Endothelial cell of umbilical vein (primary cell): ENCODE results near the gene BAG5. TPM values are rescaled to one million over a fixed set of nuclear protein-coding genes. Genes with fewer than 3 reads are reported as not detected.

Experiments
- BruUV-seq: library from RNA; stranded (reverse); fragments of 400-500 nt; replicated peaks from 2 replicates; lab custom pipeline; 2021; lab: Mats Ljungman, UMichigan
- CTCF ChIA-PET: fragments of 300-600, 350-600 bp; sonication (Branson Sonifier 250); formaldehyde crosslinking; loops from one replicate; lab custom pipeline; 2021; ENCODE audit warnings: antibody characterized with exemption, inconsistent platforms; lab: Charles Lee
- POLR2A ChIA-PET: fragments of 300-600, 350-600 bp; sonication (Branson Sonifier 250); formaldehyde crosslinking; loops from one replicate; lab custom pipeline; 2021; ENCODE audit warnings: antibody characterized with exemption, inconsistent platforms; lab: Charles Lee
- DNase-seq: peaks from one replicate; pipeline ENCODE4 v3.0.0-alpha.2; 2011; ENCODE audit warnings: low read depth, low spot score
- FAIRE-seq: peaks from 2 replicates; lab custom pipeline; 2011; peaks lifted over from hg19 to GRCh38; lab: Jason Lieb, UNC
- H2AFZ ChIP-seq: 2 replicates; pipeline ENCODE4 v1.6.0; 2012; ENCODE audit warnings: low read depth, low read length, control low read depth, inconsistent platforms
- H3K27ac ChIP-seq: 2 replicates; pipeline ENCODE4 v1.5.1; 2011; ENCODE audit warnings: low read depth, mild to moderate bottlenecking, control low read depth, low read length, moderate library complexity; ENCODE audit not compliant: insufficient read depth
- H3K27me3 ChIP-seq, 2 experiments: 2 replicates each; pipeline versions ENCODE4 v1.6.0 to v1.6.1; 2011; ENCODE audit warnings: low read length in 2 of 2, mixed read lengths in 1 of 2; ENCODE audit not compliant: control insufficient read depth in 2 of 2, insufficient read depth in 2 of 2
- H3K36me3 ChIP-seq, 2 experiments: 2 replicates in 1 of 2; 3 replicates in 1 of 2; pipeline ENCODE4 v1.5.1; 2011; ENCODE audit warnings: low read length in 2 of 2, mild to moderate bottlenecking in 1 of 2, moderate library complexity in 1 of 2; ENCODE audit not compliant: control insufficient read depth in 2 of 2, insufficient read depth in 2 of 2; ENCODE audit errors: extremely low read depth in 1 of 2
- H3K4me1 ChIP-seq: 3 replicates; pipeline ENCODE4 v1.5.1; 2011; ENCODE audit warnings: mild to moderate bottlenecking, low read length; ENCODE audit not compliant: control insufficient read depth, insufficient read depth; ENCODE audit errors: extremely low read depth
- H3K4me2 ChIP-seq: 2 replicates; pipeline ENCODE4 v1.6.1; 2011; ENCODE audit warnings: low read length, control low read depth, mixed read lengths; ENCODE audit not compliant: insufficient read depth
- H3K4me3 ChIP-seq, 3 experiments: fragments of 200-600 bp in 1 of 3; sonication (generic), shearing (Covaris generic) in 1 of 3; replicated peaks in 1 of 3; 2 replicates each; pipeline ENCODE4 v1.5.1; 2011 to 2016; ENCODE audit warnings: control low read depth in 3 of 3, low read length in 3 of 3, mild to moderate bottlenecking in 2 of 3, inconsistent platforms in 1 of 3, low read depth in 1 of 3, moderate library complexity in 1 of 3; ENCODE audit not compliant: insufficient read depth in 1 of 3
- H3K79me2 ChIP-seq: 2 replicates; pipeline ENCODE4 v1.6.0; 2012; ENCODE audit warnings: low read length, inconsistent platforms; ENCODE audit not compliant: control insufficient read depth, insufficient read depth
- H3K9ac ChIP-seq: replicated peaks from 2 replicates; pipeline ENCODE3; 2011; ENCODE audit warnings: low read length, control low read depth; ENCODE audit not compliant: insufficient read depth; ENCODE audit errors: extremely low read depth
- H3K9me1 ChIP-seq: replicated peaks from 3 replicates; pipeline ENCODE4 v1.6.0; 2011; ENCODE audit warnings: mild to moderate bottlenecking, low read length; ENCODE audit not compliant: control insufficient read depth, insufficient read depth; ENCODE audit errors: extremely low read depth
- H3K9me3 ChIP-seq: replicated peaks from 2 replicates; pipeline ENCODE4 v1.5.1; 2012; ENCODE audit warnings: low read length, inconsistent platforms; ENCODE audit not compliant: control insufficient read depth, insufficient read depth
- H4K20me1 ChIP-seq: replicated peaks from 2 replicates; pipeline ENCODE3; 2011; ENCODE audit warnings: mild to moderate bottlenecking, low read length; ENCODE audit not compliant: control insufficient read depth, insufficient read depth; ENCODE audit errors: extremely low read depth
- CTCF ChIP-seq, 2 donors: IDR thresholded peaks; 1 replicate in 1 of 2; 2 replicates in 1 of 2; pipeline ENCODE4 v1.5.1; 2011; ENCODE audit warnings: low read length in 2 of 2, mild to moderate bottlenecking in 2 of 2, moderate library complexity in 2 of 2, control low read depth in 1 of 2, inconsistent platforms in 1 of 2, low read depth in 1 of 2; ENCODE audit not compliant: insufficient read depth in 1 of 2; ENCODE audit errors: extremely low read depth in 1 of 2
- EZH2 ChIP-seq: IDR thresholded peaks from 2 replicates; pipeline ENCODE4 v1.6.1; 2012; ENCODE audit warnings: borderline replicate concordance, low read depth, mild to moderate bottlenecking, moderate library complexity, low read length, inconsistent platforms; ENCODE audit not compliant: severe bottlenecking
- FOS ChIP-seq: IDR thresholded peaks from 2 replicates; pipeline ENCODE4 v1.6.1; 2011; ENCODE audit warnings: mild to moderate bottlenecking, low read length, moderate library complexity, borderline replicate concordance; ENCODE audit not compliant: insufficient read depth
- GATA2 ChIP-seq: IDR thresholded peaks from 2 replicates; pipeline ENCODE4 v1.7.0; 2011; ENCODE audit warnings: low read depth, mild to moderate bottlenecking, moderate library complexity, mixed read lengths, low read length; ENCODE audit not compliant: insufficient read length, insufficient read depth
- JUN ChIP-seq: IDR thresholded peaks from 2 replicates; pipeline ENCODE4 v1.6.1; 2011; ENCODE audit warnings: borderline replicate concordance, low read depth; ENCODE audit not compliant: insufficient read length, insufficient read depth
- MAX ChIP-seq: IDR thresholded peaks from 2 replicates; pipeline ENCODE4 v1.6.1; 2011; ENCODE audit not compliant: insufficient read depth, insufficient read length
- MYC ChIP-seq: IDR thresholded peaks from one replicate; pipeline ENCODE4 v1.6.1; 2011; ENCODE audit warnings: mild to moderate bottlenecking, low read depth, low read length
- POLR2A ChIP-seq: IDR thresholded peaks from 2 replicates; pipeline ENCODE4 v1.6.1; 2012; ENCODE audit warnings: low read depth, mild to moderate bottlenecking, control low read depth, low read length
- POLR2AphosphoS5 ChIP-seq: IDR thresholded peaks from 2 replicates; pipeline ENCODE4 v1.6.1; 2012; ENCODE audit warnings: low read depth, mild to moderate bottlenecking, control low read depth, low read length, moderate library complexity; ENCODE audit not compliant: insufficient read depth
- dilution Hi-C: fragments of 300-500 bp; cut with MboI; formaldehyde crosslinking; loops from one replicate; pipeline ENCODE4 v1.15.0; 2019; ENCODE audit warnings: low sequenced_read_pairs; ENCODE audit not compliant: extremely low pct_ligation_motif_present
- intact Hi-C: fragments of 100-400 bp; cut with micrococcal nuclease; formaldehyde crosslinking; loops from one replicate; pipeline ENCODE4 v1.10.0; 2022
- polyA plus RNA-seq, 4 experiments: library from polyadenylated mRNA; depleted of rRNA in 3 of 4; stranded (reverse) in 3 of 4; unstranded in 1 of 4; fragments of >200 nt; gene quantifications; 2 replicates each; pipeline versions ENCODE4 v1.2.1 to v1.2.3, GENCODE V29; 2011 to 2012; ENCODE audit warnings: missing spikeins in 1 of 4
- total RNA-seq: library from RNA; stranded (reverse); gene quantifications from 2 replicates; pipeline ENCODE4 v1.2.3, GENCODE V29; 2021

Gene BAG5
- total and polyA plus RNA-seq, 2 donors (not counting 3 experiments of a cell fraction or from before 2014, with no cell fraction given): 6.3 to 32.5 TPM

DNA sequence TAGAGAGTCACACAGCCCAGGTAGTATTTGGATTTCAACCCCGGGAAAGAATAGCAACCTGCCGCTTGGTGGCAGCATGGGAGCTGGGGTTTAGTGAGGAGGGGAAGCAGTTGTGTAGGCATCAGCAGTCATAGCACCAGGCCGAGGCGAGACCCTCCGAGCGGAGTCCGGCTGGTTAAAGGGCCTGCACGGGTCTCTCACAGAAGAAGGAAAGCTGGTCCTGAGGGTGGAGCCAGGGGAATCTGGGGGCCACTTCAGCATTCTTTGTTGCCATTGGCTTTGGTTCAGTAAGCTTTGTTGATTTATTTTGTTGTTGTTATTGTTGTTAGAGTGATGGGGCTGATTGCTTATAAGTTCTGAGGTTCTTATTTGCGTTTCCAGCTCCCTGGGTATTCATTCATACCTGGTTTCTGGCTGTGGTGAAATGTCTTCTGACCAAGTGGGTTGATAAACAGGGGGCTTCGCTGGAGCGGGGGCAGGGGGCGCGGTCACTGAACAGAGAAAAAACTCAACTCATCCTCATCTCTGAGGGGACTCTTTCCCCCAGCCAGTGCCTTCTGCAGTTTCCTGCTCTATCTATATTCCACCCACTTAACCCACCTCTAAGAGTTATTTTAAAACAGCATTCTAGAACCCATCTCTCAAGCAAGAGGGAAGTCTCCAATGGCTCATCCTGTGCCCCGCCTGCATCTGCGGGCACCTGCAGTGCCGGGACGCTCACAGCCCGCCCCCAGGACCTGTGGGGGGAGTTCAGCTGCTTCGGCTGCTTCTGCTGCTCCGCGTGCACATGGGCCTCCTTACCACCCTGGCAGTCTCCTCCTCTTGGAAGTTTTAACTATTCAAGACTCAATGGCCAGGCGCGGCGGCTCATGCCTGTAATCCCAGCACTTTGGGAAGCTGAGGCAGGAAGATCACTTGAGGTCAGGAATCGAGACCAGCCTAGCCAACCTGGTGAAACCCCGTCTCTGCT, 51.4 kb downstream of the BAG5 start:
- no peaks in the 10 kb centered on the region for H3K79me2 ChIP-seq
- no peak overlapping the region for H3K27ac ChIP-seq
- H3K9ac ChIP-seq: no peak overlapping the region
- DNase-seq (no peak), FAIRE-seq (no peak)
- H3K27me3 ChIP-seq: no peaks in the 10 kb centered on the region
- no peaks in the 10 kb centered on the region for H3K4me1 ChIP-seq
- BruUV-seq: no TSS peak
- H4K20me1 ChIP-seq: no peaks in the 10 kb centered on the region
- H2AFZ ChIP-seq: no peak overlapping the region
- H3K9me3 ChIP-seq: no peaks in the 10 kb centered on the region
- no peak for TF ChIP-seq FOS
- TF ChIP-seq GATA2: no peak
- TF ChIP-seq MYC: no peak
- TF ChIP-seq JUN: no peak
- TF ChIP-seq CTCF (IDR thresholded peaks at IDR 0.05; ENCODE audit: extremely low read depth in 1 of 2, insufficient read depth in 1 of 2, low read depth in 1 of 2, low read length in 2 of 2): no peak
- no peak for TF ChIP-seq MAX
- no peak for TF ChIP-seq POLR2A
- TF ChIP-seq POLR2AphosphoS5: no peak
- no peak for TF ChIP-seq EZH2
- H3K4me2 ChIP-seq: no peak overlapping the region
- no peaks in the 10 kb centered on the region for H3K9me1 ChIP-seq
- H3K36me3 ChIP-seq: peaks cover 6 to 17% of the 10 kb centered on the region in 2 experiments
- intact Hi-C loops (no loop called here), dilution Hi-C loops (no loop called here)
- POLR2A ChIA-PET: interaction anchor here (0.6 kb wide), 1 partner anchor 83 kb away, joined by 7 read pairs; no protein-coding TSS in a partner anchor
- CTCF ChIA-PET: interaction anchor here (0.8 to 1.2 kb wide), 3 partner anchors 8 to 12 kb away, joined by 3 to 5 read pairs (median 3); no protein-coding TSS in a partner anchor
- H3K4me3 ChIP-seq: no peak overlapping the region
